AG04449 (cell line): Measurements from ENCODE around the gene MGAT3.

Experiments used
- CTCF ChIA-PET: fragments of 350-600 bp; formaldehyde crosslinking; extraction: SDS; loops from one replicate; lab custom pipeline; 2021; ENCODE audit warnings: antibody characterized with exemption; lab: Yijun Ruan, JAX
- POLR2A ChIA-PET: fragments of 400-600, 350-600 bp; formaldehyde crosslinking; extraction: SDS; loops from one replicate; lab custom pipeline; 2020; ENCODE audit warnings: antibody characterized with exemption, inconsistent platforms; lab: Yijun Ruan, JAX
- DNase-seq: peaks from one replicate; pipeline ENCODE4 v3.0.0-alpha.2; 2010; ENCODE audit warnings: low read depth, low spot score
- H3K4me3 ChIP-seq: 2 replicates; pipeline ENCODE4 v1.5.1; 2011; ENCODE audit warnings: low read depth, mild to moderate bottlenecking, control low read depth, low read length
- TF ChIP-seq, protein P1 (sequence below): IDR thresholded peaks from one replicate; pipeline ENCODE4 v1.5.1; 2011; ENCODE audit warnings: mild to moderate bottlenecking, moderate library complexity, low read length, control low read depth, inconsistent platforms; ENCODE audit not compliant: insufficient read depth; ENCODE audit errors: missing control alignments

MGAT3 gene

DNA sequence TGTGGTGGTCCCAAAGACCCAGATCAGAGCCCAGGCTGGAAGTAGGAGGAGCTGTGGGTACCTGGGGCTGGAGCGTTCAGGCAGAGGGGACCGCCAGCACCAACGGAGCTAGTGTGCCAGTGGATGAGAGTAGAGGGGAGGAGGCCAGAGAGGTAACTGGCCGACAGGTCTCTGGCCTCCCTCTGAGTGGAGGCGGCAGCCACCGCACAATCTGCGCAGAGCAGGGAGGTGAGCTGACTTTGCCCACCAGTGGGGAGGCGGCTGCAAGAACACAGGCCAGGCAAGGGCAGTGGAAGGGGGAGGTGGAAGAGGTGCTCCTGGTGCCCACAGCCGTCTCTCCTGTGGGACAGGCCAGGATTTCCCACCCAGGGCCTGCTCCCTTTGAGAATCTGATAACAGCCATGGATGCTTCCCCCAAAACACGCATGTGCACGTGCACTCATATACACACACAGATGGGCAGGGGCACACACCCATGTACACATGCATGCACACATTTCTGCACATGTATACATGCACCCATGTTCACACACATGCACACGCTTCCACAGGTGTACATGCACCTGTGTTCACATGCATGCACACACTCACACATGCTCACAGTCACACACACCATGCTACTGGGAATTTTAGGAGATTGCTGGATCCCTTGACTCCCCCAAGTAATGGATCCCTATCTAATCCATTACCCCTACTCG lies 6.4 kb upstream of the MGAT3 start:
- TF ChIP-seq, protein P1, sequence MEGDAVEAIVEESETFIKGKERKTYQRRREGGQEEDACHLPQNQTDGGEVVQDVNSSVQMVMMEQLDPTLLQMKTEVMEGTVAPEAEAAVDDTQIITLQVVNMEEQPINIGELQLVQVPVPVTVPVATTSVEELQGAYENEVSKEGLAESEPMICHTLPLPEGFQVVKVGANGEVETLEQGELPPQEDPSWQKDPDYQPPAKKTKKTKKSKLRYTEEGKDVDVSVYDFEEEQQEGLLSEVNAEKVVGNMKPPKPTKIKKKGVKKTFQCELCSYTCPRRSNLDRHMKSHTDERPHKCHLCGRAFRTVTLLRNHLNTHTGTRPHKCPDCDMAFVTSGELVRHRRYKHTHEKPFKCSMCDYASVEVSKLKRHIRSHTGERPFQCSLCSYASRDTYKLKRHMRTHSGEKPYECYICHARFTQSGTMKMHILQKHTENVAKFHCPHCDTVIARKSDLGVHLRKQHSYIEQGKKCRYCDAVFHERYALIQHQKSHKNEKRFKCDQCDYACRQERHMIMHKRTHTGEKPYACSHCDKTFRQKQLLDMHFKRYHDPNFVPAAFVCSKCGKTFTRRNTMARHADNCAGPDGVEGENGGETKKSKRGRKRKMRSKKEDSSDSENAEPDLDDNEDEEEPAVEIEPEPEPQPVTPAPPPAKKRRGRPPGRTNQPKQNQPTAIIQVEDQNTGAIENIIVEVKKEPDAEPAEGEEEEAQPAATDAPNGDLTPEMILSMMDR, result no peak
- ChIA-PET POLR2A (no interaction called here), CTCF (no interaction called here)
- H3K4me3 ChIP-seq, result no peak overlapping the region
- DNase-seq, result no peak

DNA sequence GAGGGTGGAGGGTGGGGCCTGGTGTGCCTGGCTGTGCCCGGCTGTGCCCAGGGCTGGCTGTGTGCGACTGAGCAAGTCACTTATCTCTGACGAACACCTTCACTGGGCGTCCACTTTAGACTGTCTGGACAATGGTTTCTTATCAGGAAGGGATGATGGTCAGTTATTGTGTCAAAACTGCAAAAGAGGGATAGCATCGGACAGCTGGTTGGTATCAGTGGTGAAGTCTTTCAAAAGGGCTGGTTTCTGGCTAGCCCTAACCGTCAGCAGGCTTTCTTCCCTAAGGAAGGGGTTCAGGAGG lies 4.1 kb upstream of the MGAT3 start:
- POLR2A ChIA-PET, result no interaction called here
- DNase-seq, result no peak
- CTCF ChIA-PET, result interaction anchor here (1.3 to 2.1 kb wide), 2 partner anchors 11 to 16 kb away, joined by 4 to 8 read pairs; no protein-coding TSS in a partner anchor
- TF ChIP-seq, protein P1, result no peak
- H3K4me3 ChIP-seq, result no peak overlapping the region

DNA sequence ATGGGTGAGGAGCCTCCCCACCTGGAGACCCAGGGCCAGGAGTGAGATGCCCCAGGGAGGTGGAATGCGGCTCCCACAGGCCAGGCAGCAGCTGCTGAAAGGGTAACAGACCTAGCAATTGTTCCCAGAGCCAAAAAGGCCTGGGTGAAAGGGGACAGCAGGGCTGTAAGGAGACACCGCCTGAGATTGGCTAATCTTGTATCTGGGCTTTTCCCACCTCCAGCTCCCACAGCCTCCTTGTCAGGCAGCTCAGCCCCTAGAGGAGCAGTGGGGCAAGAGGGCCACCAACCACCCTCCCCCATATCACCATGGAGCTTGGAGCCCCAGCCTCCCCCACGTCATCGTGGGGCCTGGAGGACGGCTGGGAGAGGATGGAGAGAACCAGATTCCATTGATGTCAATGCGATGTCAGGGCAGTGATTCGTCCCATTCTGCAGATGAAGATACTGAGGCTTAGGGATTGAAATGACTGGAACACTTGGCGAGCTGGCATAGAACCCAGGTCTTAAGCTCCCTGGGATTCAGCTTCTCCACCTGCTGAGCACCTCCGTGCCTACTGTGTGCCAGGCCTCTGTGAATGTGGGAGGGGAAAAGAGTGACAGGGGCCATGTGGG lies 2.9 kb upstream of the MGAT3 start:
- CTCF ChIA-PET, result interaction anchor here (2.1 kb wide), 1 partner anchor 17 kb away, joined by 8 read pairs; no protein-coding TSS in a partner anchor
- H3K4me3 ChIP-seq, result no peak overlapping the region
- no peak for DNase-seq
- POLR2A ChIA-PET, result no interaction called here
- TF ChIP-seq, protein P1, result no peak

DNA sequence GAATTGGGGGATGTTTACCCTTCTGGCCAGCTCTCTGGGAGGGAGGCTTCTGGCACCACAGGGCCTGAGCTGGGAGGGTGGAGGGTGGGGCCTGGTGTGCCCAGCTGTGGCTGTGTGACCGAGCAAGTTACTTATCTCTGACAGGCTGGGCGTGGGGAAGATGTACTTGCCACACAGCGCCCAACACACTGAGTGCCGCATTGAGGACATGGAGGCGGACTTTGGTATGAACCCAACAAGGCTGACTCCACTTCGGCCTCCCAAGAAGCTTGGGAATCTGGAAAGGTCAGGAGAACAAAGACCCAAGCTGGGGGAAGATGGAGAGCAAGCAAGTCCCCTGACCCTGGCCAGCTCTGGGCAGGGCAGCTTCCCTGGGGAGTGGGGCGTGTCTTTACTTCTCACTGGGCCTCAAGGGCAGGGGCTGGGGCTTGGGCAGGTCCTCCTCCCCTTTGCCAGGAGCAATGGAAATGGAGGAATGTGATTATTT lies 2.4 kb upstream of the MGAT3 start:
- no peak overlapping the region for H3K4me3 ChIP-seq
- TF ChIP-seq, protein P1, result no peak
- DNase-seq, result no peak
- POLR2A ChIA-PET, result no interaction called here
- CTCF ChIA-PET, result interaction anchor here (2.1 kb wide), 1 partner anchor 18 kb away, joined by 8 read pairs; no protein-coding TSS in a partner anchor

DNA sequence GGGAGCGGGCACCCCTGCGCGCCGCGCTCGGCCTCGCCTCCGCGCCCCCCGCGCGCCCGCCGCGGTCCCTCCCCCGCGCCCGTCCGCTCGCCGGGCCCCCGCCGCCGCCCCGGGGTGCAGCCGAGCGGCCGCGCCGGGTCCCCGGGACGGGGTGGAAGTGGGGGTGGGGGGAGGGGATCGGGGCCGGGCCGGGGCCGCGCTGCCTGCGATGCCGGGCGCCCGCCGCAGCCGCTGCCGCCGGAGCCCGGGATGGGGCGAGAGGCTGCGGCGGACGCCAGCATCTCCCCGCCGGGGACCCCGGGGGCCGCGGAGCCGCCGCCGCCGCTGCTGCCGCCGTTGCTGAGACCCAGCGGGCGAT lies 365 bp downstream of the MGAT3 start:
- DNase-seq, result no peak
- TF ChIP-seq, protein P1, result no peak
- CTCF ChIA-PET, result interaction anchor here (0.6 kb wide), 1 partner anchor 72 kb away, joined by 3 read pairs; no protein-coding TSS in a partner anchor
- POLR2A ChIA-PET, result no interaction called here
- H3K4me3 ChIP-seq, result no peak overlapping the region
